DMS153 (cell line): ENCODE results near the gene PSPN.
A peak's percentile ranks its signal among the peaks of the same experiment; 100 is the strongest.

Source experiments
- DNase-seq: peaks from one replicate; lab custom pipeline; 2025; lab: John Stamatoyannopoulos, UW

PSPN gene, protein sequence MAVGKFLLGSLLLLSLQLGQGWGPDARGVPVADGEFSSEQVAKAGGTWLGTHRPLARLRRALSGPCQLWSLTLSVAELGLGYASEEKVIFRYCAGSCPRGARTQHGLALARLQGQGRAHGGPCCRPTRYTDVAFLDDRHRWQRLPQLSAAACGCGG

GRCh38 chr19:6375411-6376010, at the start of gene PSPN:
Gene PSPN, minus strand, starts transcription at chr19:6375933. Its CDS starts 84 bp downstream, at chr19:6375849.
- no peak for DNase-seq

DNA sequence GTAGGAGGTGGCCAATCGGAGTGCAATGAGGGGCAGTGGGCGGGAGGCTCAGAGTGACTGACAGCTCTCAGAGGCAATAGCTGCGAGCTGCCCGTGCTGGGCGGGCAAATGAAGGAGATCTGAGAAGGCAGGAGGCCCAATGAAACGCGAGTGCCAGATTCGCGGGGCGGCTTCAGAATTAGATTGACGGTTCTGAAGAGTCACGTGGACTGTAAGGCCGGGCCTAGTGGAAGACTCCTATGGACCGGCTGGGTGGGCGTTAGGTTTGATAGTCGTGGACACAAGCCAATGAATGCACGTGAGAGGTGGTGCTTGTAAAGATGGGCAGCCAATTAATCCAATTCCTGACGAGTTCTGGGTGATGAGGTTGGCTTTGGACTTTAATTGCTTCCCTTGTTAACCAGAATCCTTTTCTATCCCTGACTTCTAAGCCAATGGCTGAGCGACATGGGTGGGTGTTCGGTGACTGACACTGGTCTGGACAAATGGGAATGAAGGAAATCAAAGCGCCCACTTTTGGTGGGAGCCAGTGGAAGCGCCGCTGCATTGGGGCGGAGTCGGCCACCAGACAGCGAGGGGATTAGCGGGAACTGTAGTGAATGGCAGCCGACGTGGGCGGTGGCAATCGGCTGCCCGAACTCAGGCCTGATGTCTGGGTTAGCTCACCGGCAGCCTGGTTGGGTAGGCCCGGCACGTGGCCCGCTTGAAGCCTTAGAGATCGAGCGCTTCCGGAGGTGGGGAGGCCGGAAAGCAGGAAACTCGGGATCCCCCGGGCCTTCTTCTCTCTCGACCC, 49.4 kb upstream of the PSPN start:
- DNase-seq: peak; percentile 100

- DNase-seq: no peak
Measured at GRCh38 chr19:6424195-6424938, 48.6 kb upstream of the PSPN start, which contains the start of gene KHSRP. Gene KHSRP, minus strand, starts transcription at chr19:6424811. Its CDS starts 110 bp downstream, at chr19:6424701.

- no peak for DNase-seq
Measured at GRCh38 chr19:6423499-6424194, 47.9 kb upstream of the PSPN start.

DNA sequence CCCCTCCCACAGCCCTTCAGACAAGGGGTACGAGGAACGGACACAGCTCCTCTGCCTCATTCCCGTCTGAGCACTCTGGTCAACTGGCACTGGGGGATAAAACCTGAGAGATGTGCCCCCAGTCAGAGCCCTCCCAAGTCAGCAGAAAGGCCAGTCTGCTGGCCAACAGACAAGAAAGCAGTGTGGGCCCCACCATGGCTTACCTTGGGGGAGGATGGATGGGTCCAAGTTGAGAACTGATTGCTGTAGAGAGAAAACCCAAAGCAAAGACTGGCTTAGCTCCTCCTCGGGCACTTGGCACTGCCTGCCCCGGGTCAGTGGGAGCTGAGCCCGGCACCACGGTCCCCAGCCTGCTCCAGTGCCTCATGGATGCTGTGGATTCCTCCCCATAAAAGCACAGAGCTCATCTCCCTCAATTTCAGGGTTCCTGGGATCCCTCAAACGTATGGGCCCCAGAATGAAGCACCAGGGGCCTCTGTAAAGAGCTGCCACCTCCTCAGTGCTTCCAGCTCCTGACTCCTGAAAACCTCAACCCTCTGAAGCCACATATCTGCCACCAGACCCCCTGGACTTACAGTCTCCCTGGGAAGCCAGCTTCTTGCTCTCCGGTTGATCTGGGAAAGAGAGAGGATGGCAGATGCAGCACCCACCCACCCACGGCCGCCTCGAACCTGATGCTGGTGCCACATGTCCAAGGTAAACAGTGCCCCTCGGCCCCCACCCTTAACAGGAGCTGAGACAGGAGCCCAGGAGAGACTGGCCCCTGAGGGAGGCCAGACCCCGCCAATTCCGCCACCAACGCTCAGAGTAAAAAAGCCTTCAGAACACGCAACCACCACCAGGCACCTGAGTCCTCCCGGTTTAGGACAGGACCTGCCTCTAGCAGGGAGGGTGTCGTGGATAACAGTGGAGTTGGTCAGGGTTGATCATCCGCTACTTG, 45.6 kb upstream of the PSPN start:
- no peak for DNase-seq

- DNase-seq: no peak
Measured at GRCh38 chr19:6418562-6418932, 42.8 kb upstream of the PSPN start.

DNA sequence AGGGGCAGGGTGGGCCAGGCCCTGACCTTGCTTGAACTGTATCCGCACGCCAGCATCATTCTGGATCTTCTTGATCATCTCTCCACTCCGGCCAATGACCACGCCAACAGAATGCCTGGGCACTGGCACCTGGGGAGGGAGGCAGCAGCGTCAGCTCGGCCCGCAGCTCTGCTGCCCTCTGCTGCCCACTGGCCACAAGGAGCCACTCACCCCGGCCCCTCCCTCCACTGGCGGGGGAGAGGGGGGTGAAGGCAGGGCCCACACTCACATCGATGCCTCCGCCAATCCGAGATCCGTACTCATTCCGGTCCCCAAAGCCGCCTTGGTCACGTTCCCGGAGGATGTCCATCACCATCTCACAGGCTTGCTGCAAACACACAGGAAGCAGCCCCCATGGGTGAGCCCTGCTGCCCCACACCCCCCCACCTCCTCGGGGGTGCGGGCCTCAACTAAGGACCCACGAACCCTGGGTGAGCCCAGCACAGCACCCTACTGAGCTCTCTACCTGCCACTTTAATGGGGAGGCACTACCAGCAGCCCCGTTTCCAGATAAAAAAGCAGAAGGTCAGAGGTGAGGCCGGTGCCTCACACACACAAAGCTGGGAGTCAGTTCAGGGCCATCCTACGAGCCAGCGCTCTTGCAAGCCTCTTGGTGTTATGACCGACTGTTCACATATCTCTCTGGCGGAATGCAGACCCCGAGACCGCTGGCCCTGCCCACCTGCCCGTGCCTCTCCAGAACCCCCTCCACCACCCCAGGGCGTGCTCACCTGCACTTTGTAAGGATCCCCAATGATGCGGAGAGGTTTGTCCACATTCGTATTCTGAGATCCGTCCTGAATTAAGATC, 42.2 kb upstream of the PSPN start:
- DNase-seq: no peak

DNA sequence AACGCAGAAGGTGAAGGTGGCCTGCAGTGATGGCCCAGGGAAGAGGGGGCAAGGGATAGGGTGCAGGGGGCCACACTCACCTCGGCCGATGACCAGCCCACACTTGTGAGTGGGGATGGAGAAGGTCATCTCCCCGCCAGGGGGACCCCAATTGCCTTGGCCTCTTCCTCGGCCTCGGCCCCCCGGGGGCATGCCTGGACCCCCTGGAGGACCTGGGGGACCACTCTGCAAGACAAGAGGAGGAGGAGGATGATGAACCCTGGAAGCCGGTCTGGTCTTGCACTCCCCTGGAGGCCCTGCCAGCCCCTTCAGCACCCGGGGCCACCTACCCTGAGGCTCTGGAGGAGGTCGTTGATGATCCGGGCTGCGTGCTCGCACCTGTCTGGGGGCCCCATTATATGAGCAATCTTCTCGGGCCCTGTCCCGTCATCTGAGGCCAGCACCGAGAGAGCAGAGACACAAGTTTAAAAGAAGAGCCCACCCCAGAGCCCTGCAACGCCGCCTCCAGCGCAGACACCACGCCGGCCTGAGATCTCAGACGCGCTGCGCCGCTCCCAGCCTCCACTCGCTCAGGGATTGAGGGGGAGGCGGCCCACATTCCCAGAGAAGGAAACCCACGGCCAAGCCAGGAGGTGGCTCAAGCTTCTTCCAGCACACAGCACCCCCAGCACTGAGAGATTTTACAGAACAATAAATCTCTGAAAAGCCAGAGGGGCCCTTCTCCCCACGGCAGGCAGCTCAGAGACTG, 41.1 kb upstream of the PSPN start:
- DNase-seq: no peak

DNA sequence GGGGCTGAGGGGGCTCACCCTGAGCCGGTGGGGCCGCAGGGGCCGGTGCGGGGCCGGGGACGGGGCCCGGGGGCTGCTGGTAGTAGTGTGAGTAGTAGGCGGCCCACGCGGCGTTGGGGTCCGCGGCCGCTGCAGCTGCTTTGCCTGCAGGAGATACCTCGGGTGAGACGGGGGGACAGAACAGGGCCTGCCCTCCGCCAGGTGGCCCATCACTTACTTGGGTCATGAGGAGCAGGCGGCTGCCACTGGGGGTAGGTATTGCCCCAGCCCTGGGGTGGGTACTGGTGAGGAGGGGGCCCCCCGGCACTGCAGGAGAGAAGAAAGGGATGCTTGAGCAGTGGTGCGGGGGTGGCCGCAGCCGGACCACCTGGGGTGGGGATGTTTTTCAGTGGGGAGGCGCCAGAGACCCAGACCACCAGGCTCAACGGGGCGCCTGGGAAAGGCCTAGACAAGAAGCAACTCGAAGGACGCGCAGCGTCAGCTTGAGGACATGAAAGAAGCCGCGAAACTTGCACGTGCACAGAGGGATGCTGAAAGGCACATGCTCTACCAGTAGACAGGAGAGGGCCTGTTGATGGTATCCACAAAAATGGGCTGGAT, 40.0 kb upstream of the PSPN start:
- no peak for DNase-seq

DNA sequence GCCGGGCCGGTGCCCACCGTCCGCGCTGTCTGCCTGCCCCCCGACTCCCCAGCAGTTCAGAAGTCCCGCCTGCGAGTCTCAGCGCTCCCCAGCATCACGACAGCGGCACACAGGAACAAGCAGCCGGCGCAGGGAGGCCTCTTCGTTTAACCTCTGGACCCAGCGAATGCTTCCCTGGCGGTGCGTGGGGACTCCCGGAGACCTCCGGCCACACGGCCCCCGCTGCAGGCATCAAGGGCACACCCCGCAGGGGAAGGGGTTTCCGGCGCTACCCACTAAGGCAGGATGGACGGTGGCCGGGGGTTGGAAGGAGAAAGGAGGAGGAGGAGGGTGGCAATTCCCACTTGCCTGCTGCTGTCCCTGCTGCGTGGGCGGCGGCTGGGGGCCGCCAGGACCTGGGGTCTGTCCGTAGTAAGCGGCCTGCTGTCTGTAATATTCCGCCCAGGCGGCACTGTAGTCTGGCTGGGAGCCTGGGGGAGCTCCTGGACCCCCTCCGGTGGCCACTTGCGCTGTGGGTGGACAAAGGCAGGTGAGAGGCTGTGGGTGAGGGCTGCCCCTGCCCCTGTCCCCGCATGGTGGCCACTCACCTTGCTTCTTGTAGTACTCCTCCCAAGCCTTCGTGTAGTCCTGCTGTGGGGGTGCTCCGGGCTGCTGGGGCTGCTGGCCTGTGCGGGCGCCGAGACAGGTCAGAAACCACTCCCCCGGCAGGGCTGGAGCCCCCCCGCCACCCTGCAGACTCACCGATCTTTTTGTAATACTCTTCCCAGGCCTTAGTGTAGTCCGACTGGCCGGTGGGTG, 39.3 kb upstream of the PSPN start:
- no peak for DNase-seq

GRCh38 chr19:6413721-6414643, 38.2 kb upstream of the PSPN start:
- no peak for DNase-seq

DNA sequence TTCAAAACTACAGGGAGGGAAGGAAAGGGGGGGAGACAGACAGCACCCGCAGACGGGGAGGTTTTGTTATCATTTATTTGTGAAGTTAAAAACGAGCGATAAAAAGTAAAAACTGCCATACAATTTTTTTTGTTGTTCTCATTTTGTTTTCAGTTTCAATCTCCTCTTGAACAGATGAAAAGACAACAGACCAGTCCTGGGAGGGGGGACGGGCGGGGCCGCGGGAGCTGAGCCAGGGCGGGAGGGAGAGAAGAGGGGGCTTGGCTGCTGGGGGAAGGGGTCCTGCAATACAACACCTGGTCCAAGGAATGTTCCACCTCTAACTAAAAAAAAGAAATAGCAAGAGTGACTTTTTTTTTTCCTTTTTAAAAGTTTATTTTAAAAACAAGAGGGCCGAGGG, 37.6 kb upstream of the PSPN start:
- no peak for DNase-seq

DNA sequence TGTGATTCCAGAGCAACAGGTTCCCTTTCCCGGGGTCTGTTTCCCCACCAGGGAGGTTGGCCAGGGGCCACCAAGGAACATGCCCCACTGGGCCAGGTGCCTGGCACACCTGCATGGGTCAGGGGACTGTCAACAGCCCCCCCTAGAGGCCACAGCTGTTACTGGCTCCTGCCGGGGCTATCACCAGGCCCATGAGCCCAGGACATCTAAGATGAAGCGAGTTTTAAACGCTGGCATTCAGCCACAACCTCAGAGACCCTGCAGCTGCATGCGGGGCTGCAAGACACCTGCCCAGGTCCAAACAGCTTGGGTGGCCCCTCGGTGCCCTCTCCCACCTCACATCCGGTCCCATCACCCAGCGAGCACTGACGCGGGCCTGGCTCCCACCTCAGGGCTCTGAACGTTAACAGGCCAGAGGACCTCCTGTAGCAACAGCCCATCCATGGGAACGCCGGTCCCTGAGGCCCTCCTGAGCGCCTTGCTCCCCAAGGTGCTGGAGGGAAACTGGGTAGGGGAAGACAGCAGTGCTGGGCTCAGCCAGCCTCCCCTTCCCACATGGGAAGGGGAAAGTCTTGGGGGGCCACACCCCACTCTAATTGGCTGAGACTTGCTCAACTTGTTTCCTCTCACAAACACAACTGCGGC, 36.8 kb upstream of the PSPN start:
- DNase-seq: peak; percentile 2

GRCh38 chr19:6412061-6412446, 36.3 kb upstream of the PSPN start:
- no peak for DNase-seq

DNA sequence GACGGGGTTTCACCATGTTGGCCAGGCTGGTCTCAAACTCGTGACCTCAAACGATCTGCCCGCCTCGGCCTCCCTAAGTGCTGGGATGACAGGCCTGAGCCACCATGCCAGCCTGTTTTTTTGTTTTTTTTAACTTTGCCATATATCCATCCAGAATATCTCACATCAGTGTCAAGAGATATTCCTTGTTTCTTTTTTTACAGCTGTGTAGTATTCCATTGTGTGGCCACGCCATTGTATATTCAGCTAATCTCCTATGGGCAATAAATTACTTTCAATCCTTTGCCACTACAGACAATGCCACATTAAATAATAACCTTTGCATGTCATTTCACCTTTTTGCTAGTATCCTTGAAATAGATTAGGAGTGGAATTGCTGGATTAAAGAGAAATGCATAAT, 33.6 kb upstream of the PSPN start:
- no peak for DNase-seq

DNA sequence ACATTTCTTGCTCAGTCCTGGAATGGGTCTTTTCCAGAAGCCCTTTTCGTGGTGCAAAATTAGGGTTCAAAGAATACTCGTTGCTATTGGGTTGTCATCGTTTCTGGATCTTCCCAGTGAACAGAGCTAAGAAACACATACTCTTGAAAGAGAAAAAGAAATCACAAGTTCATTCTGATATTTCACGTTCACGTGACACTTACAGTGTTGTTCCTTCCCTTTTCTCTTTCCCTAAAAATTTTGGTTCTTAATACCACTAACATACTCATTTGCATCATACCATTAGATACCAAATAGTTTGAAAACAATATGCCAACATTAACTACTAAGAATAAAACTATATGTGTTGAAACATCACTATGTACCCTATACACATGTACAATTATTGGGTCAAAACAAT, 30.7 kb upstream of the PSPN start:
- DNase-seq: no peak
